ENCODE data around the gene RBM42. TPM values are rescaled to one million over a fixed set of nuclear protein-coding genes. Genes with fewer than 3 reads are reported as not detected.

Gene RBM42
- total and polyA plus RNA-seq, 9 donors: 32.8 to 55.3 (median 50.7) TPM

DNA sequence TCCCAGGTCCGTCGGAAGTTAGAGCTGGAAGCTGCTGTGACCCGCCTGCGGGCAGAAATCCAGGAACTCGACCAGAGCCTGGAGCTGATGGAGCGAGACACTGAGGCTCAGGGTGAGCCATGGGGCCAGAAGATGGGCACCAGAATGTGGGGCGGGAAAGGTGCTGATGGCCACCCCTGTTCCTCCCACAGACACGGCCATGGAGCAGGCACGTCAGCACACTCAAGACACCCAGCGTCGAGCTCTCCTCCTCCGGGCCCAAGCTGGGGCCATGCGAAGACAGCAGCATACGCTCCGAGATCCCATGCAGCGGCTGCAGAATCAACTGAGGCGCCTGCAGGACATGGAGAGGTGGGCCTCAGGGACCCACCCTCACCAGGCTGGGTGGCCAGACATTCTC, 13.8 kb upstream of the RBM42 start:
- WGBS (ENCODE audit: insufficient coverage): 94% methylated on average over 17 of the region's 17 CpGs
- H3K27ac ChIP-seq (ENCODE audit: low read length): no peak overlapping the region

DNA sequence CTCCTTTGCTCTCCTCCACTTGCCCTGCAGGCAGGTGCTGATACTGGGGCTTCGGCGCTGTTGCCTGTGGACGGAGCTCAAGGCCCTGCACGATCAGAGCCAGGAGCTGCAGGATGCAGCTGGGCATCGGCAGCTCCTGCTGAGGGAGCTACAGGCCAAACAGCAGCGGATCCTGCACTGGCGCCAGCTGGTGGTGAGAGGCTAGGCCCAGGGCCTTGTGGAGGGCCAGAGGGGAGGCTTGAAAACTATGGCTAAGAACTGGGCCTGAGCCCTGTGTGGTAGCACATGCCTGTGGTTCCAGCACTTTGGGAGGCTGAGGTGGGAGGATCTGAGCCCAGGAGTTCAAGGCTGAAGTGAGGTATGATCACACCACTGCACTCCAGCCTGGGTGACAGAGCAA, 10.0 kb upstream of the RBM42 start:
- H3K4me3 ChIP-seq (ENCODE audit: low read length): no peak overlapping the region
- no peaks in the 10 kb centered on the region for H3K4me1 ChIP-seq (ENCODE audit: control insufficient read depth, insufficient read depth, low read length)
- no peak for DNase-seq
- peaks cover 41% of the 10 kb centered on the region for H3K36me3 ChIP-seq (ENCODE audit: control insufficient read depth, insufficient read depth, low read length)
- no peaks in the 10 kb centered on the region for H3K9me3 ChIP-seq (replicated peaks; ENCODE audit: control insufficient read depth, low read depth, low read length)
- no peaks in the 10 kb centered on the region for H3K27me3 ChIP-seq (ENCODE audit: control insufficient read depth, insufficient read depth, low read length)
- WGBS (ENCODE audit: insufficient coverage): 77% methylated on average over 7 of the region's 7 CpGs
- H3K27ac ChIP-seq (ENCODE audit: low read length): no peak overlapping the region

More for the DNA sequence above, 13.8 kb upstream of the RBM42 start:
- H3K4me1 ChIP-seq (ENCODE audit: control insufficient read depth, insufficient read depth, low read length): peaks cover 15% of the 10 kb centered on the region
- DNase-seq: no peak
- no peak overlapping the region for H3K4me3 ChIP-seq (ENCODE audit: low read length)
- peaks cover 32% of the 10 kb centered on the region for H3K36me3 ChIP-seq (ENCODE audit: control insufficient read depth, insufficient read depth, low read length)
- H3K27me3 ChIP-seq (ENCODE audit: control insufficient read depth, insufficient read depth, low read length): no peaks in the 10 kb centered on the region
- H3K9me3 ChIP-seq (replicated peaks; ENCODE audit: control insufficient read depth, low read depth, low read length): no peaks in the 10 kb centered on the region

GRCh38 chr19:35619290-35619923, 9.4 kb upstream of the RBM42 start:
- H3K9me3 ChIP-seq (replicated peaks; ENCODE audit: control insufficient read depth, low read depth, low read length): no peaks in the 10 kb centered on the region
- no peaks in the 10 kb centered on the region for H3K4me1 ChIP-seq (ENCODE audit: control insufficient read depth, insufficient read depth, low read length)
- H3K27ac ChIP-seq (ENCODE audit: low read length): no peak overlapping the region
- no peaks in the 10 kb centered on the region for H3K27me3 ChIP-seq (ENCODE audit: control insufficient read depth, insufficient read depth, low read length)
- 98% methylated on average over 7 of the region's 12 CpGs for WGBS (ENCODE audit: insufficient coverage)
- DNase-seq: no peak
- H3K4me3 ChIP-seq (ENCODE audit: low read length): no peak overlapping the region
- H3K36me3 ChIP-seq (ENCODE audit: control insufficient read depth, insufficient read depth, low read length): peaks cover 41% of the 10 kb centered on the region

DNA sequence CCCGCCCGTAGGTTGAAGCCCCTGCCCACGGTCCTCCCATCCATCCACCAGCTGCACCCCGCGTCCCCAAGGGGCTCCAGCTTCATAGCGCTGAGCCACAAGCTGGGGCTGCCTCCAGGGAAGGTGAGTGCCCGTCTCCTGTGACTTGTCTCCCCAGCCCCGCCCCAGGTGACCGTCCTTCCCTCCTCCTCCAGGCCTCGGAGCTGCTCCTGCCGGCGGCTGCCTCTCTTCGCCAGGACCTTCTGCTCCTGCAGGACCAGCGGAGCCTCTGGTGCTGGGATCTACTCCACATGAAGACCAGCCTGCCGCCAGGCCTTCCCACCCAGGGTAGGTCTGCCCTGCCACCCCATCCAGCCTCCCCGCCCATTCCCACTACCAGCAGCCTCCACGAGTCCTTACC, 8.8 kb upstream of the RBM42 start:
- Histone ChIP-seq H3K36me3 (ENCODE audit: control insufficient read depth, insufficient read depth, low read length) (peaks cover 38% of the 10 kb centered on the region), H3K4me3 (ENCODE audit: low read length) (no peak overlapping the region)
- 89% methylated on average over 17 of the region's 17 CpGs for WGBS (ENCODE audit: insufficient coverage)

DNA sequence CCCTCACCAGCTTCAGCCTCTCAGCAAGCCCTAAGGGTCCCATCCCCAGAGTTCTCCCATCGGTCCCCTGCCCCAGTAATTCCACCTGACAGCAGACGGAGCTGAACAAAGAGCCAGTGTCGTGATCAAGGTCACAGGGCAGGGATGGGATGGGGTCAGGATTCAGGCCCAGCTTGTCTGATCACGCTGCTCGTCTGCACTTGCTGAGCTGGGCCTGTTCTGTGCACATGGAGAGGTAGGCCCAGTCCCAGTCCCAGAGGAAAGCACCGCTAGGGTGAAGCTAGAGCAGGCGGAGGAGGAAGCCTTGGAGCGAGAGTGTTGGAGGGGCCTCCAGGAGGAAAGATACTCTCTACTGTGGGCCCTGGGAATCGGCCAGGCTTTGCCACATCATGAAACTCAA, 7.1 kb upstream of the RBM42 start:
- no peak overlapping the region for H3K4me3 ChIP-seq (ENCODE audit: low read length)
- no peaks in the 10 kb centered on the region for H3K9me3 ChIP-seq (replicated peaks; ENCODE audit: control insufficient read depth, low read depth, low read length)
- no peak overlapping the region for H3K27ac ChIP-seq (ENCODE audit: low read length)
- WGBS (ENCODE audit: insufficient coverage): 89% methylated on average over 9 of the region's 9 CpGs
- H3K27me3 ChIP-seq (ENCODE audit: control insufficient read depth, insufficient read depth, low read length): no peaks in the 10 kb centered on the region
- DNase-seq: no peak
- no peaks in the 10 kb centered on the region for H3K4me1 ChIP-seq (ENCODE audit: control insufficient read depth, insufficient read depth, low read length)
- H3K36me3 ChIP-seq (ENCODE audit: control insufficient read depth, insufficient read depth, low read length): peaks cover 29% of the 10 kb centered on the region

More for the DNA sequence above, 8.8 kb upstream of the RBM42 start:
- Histone ChIP-seq H3K27ac (ENCODE audit: low read length) (no peak overlapping the region), H3K27me3 (ENCODE audit: control insufficient read depth, insufficient read depth, low read length) (no peaks in the 10 kb centered on the region), H3K9me3 (replicated peaks; ENCODE audit: control insufficient read depth, low read depth, low read length) (no peaks in the 10 kb centered on the region), H3K4me1 (ENCODE audit: control insufficient read depth, insufficient read depth, low read length) (no peaks in the 10 kb centered on the region)
- DNase-seq: no peak

DNA sequence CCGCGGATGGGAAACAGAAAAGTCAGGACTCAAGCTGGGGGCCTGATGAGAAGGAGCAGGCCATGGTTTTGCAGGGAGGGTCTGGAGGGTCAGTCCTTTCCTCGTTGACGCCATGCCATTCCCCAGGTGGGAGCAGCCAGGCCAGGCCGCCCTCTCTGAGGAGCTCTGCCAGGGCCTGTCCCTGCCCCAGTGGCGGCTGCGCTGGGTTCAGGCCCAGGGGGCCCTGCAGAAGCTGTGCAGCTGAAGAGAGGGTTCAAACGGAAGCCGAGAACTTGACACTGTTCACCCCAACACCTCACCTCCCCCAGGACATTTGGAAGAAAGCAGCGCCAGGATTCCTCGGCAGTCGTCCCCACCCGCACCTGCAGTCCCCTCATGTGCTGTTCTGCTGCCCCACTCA, 6.1 kb upstream of the RBM42 start:
- Histone ChIP-seq H3K4me1 (ENCODE audit: control insufficient read depth, insufficient read depth, low read length) (peaks cover 2% of the 10 kb centered on the region), H3K27me3 (ENCODE audit: control insufficient read depth, insufficient read depth, low read length) (no peaks in the 10 kb centered on the region), H3K9me3 (replicated peaks; ENCODE audit: control insufficient read depth, low read depth, low read length) (no peaks in the 10 kb centered on the region), H3K36me3 (ENCODE audit: control insufficient read depth, insufficient read depth, low read length) (peaks cover 20% of the 10 kb centered on the region), H3K27ac (ENCODE audit: low read length) (no peak overlapping the region), H3K4me3 (ENCODE audit: low read length) (no peak overlapping the region)
- DNase-seq: no peak
- 83% methylated on average over 13 of the region's 13 CpGs for WGBS (ENCODE audit: insufficient coverage)

- no peak overlapping the region for H3K4me3 ChIP-seq (ENCODE audit: low read length)
- no peak overlapping the region for H3K27ac ChIP-seq (ENCODE audit: low read length)
- H3K4me1 ChIP-seq (ENCODE audit: control insufficient read depth, insufficient read depth, low read length): peaks cover 6% of the 10 kb centered on the region
- peaks cover 16% of the 10 kb centered on the region for H3K36me3 ChIP-seq (ENCODE audit: control insufficient read depth, insufficient read depth, low read length)
- no peaks in the 10 kb centered on the region for H3K27me3 ChIP-seq (ENCODE audit: control insufficient read depth, insufficient read depth, low read length)
- DNase-seq: no peak
- H3K9me3 ChIP-seq (replicated peaks; ENCODE audit: control insufficient read depth, low read depth, low read length): no peaks in the 10 kb centered on the region
- 78% methylated on average over 2 of the region's 6 CpGs for WGBS (ENCODE audit: insufficient coverage)
Measured at GRCh38 chr19:35623327-35624010, 5.4 kb upstream of the RBM42 start.

- no peak for DNase-seq
- Histone ChIP-seq H3K27ac (ENCODE audit: low read length) (peak overlapping the region; percentile 97), H3K9me3 (replicated peaks; ENCODE audit: control insufficient read depth, low read depth, low read length) (no peaks in the 10 kb centered on the region), H3K27me3 (ENCODE audit: control insufficient read depth, insufficient read depth, low read length) (no peaks in the 10 kb centered on the region), H3K4me1 (ENCODE audit: control insufficient read depth, insufficient read depth, low read length) (peaks cover 12% of the 10 kb centered on the region), H3K4me3 (ENCODE audit: low read length) (peak overlapping the region; percentile 74), H3K36me3 (ENCODE audit: control insufficient read depth, insufficient read depth, low read length) (peaks cover 30% of the 10 kb centered on the region)
- 20% methylated on average over 2 of the region's 9 CpGs for WGBS (ENCODE audit: insufficient coverage)
Measured at GRCh38 chr19:35628264-35628564, 622 bp upstream of the RBM42 start.

DNA sequence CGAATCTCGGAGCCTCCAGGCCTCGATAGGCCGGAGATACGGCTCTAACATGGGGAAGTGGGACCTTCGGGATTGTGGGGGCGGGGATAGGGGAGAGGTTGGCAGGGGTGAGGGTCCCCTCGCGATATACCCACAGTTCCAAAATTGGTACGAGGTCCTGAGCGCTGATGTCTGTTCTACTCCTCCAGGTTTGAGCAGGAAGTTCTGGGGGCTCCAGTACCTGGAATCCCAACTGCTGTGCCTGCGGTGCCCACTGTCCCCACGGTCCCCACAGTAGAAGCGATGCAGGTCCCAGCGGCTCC, 447 bp downstream of the RBM42 start:
- Histone ChIP-seq H3K36me3 (ENCODE audit: control insufficient read depth, insufficient read depth, low read length) (peaks cover 40% of the 10 kb centered on the region), H3K27ac (ENCODE audit: low read length) (peak overlapping the region; percentile 17), H3K27me3 (ENCODE audit: control insufficient read depth, insufficient read depth, low read length) (no peaks in the 10 kb centered on the region), H3K9me3 (replicated peaks; ENCODE audit: control insufficient read depth, low read depth, low read length) (no peaks in the 10 kb centered on the region), H3K4me3 (ENCODE audit: low read length) (peak overlapping the region; percentile 74), H3K4me1 (ENCODE audit: control insufficient read depth, insufficient read depth, low read length) (peaks cover 12% of the 10 kb centered on the region)
- DNase-seq: no peak
- 10% methylated on average over 6 of the region's 15 CpGs for WGBS (ENCODE audit: insufficient coverage)

DNA sequence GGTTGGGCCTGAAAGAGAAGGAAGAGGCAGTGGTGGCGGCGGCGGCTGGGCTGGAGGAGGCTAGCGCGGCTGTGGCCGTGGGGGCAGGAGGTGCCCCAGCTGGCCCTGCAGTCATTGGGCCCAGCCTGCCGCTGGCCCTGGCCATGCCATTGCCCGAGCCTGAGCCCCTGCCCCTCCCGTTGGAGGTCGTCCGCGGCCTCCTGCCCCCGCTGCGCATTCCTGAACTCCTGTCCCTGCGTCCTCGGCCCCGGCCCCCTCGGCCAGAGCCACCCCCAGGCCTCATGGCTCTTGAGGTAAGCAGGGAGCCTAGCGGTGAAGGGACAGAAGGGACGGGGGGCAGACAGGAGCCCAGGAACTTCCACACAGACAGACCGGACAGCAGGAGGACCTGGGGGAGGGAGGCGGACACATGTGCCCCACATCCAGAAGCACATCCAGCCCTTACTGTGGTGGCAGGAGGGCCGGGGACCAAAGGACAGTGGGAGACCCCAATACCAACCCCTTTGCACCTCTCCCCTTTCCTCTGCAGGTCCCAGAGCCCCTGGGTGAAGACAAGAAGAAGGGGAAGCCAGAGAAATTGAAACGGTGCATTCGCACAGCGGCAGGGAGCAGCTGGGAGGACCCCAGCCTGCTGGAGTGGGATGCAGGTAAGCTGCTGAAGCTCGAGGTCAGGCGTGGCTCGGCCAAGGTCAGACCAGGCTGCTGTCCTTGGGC, 5.0 kb downstream of the RBM42 start:
- 90% methylated on average over 21 of the region's 29 CpGs for WGBS (ENCODE audit: insufficient coverage)
- peaks cover 65% of the 10 kb centered on the region for H3K36me3 ChIP-seq (ENCODE audit: control insufficient read depth, insufficient read depth, low read length)
- no peaks in the 10 kb centered on the region for H3K9me3 ChIP-seq (replicated peaks; ENCODE audit: control insufficient read depth, low read depth, low read length)
- H3K27ac ChIP-seq (ENCODE audit: low read length): no peak overlapping the region
- DNase-seq: no peak
- peaks cover 5% of the 10 kb centered on the region for H3K4me1 ChIP-seq (ENCODE audit: control insufficient read depth, insufficient read depth, low read length)
- H3K4me3 ChIP-seq (ENCODE audit: low read length): no peak overlapping the region
- no peaks in the 10 kb centered on the region for H3K27me3 ChIP-seq (ENCODE audit: control insufficient read depth, insufficient read depth, low read length)
